ENCODE results near the gene ZDHHC1. TPM values are rescaled to one million over a fixed set of nuclear protein-coding genes. Genes with fewer than 3 reads are reported as not detected.
A peak's percentile ranks its signal among the peaks of the same experiment; 100 is the strongest.

ZDHHC1 gene
- total RNA-seq (under 1 TPM in 4 of 5 donors, not detected in 1; 0.26 to 0.85 (median 0.47) TPM), total RNA-seq (0 to 1.5 (median 0.28) reads per million in 29 experiments)
- total RNA-seq (2013) = 0.18 TPM

GRCh38 chr16:67415872-67416793 is at the start of gene ZDHHC1:
TSS of gene ZDHHC1 (minus strand) at chr16:67416477. CDS start at chr16:67407775, 8,702 bp downstream.
- Histone ChIP-seq H3K27ac (ENCODE audit: low read length) (no peak within 1 kb of the TSS), H3K4me3 (ENCODE audit: control insufficient read depth in 1 of 2, extremely low read depth in 1 of 2, low read length in 1 of 2) (peak within 1 kb of the TSS; percentile 34 to 64), H3K36me3 (ENCODE audit: control insufficient read depth in 2 of 2, extremely low read depth in 1 of 2, insufficient read depth in 1 of 2, low read length in 1 of 2) (no peaks in the 10 kb centered on the region), H3K27me3 (replicated peaks in 1 of 2; ENCODE audit: control insufficient read depth in 2 of 2, extremely low read depth in 1 of 2, insufficient read depth in 2 of 2, low read length in 1 of 2) (peaks cover 0 to 43% of the 10 kb centered on the region in 2 experiments), H3K4me1 (ENCODE audit: control insufficient read depth in 1 of 2, extremely low read depth in 1 of 2, insufficient read depth in 2 of 2, low read length in 2 of 2) (peaks cover 3 to 11% of the 10 kb centered on the region in 2 experiments), H3K9me3 (no peaks in the 10 kb centered on the region)
- CTCF ChIA-PET = no interaction called here
- POLR2A ChIA-PET = interaction anchor here in 1 of 2 donors (0.6 kb wide), 1 partner anchor 512 kb away, joined by 3 read pairs; no protein-coding TSS in a partner anchor
- H3K27me3 Mint-ChIP-seq = peaks cover 31 to 34% of the 10 kb centered on the region in 2 donors
- ATAC-seq (replicated peaks in 1 of 4) (peak; percentile 84 to 90 (median 86)), DNase-seq (peak in 15 of 35 experiments; percentile 15 to 59 (median 38))
- H3K4me3 Mint-ChIP-seq = peak within 1 kb of the TSS; percentile 58 to 83 (median 74)
- 5% methylated on average over 68 of the region's 73 CpGs for WGBS (ENCODE audit: insufficient coverage)
- H3K4me1 Mint-ChIP-seq = peaks cover 6 to 12% (median 11%) of the 10 kb centered on the region in 3 donors
- no peaks in the 10 kb centered on the region for H3K9me3 Mint-ChIP-seq
- H3K36me3 Mint-ChIP-seq = no peaks in the 10 kb centered on the region
- H3K27ac Mint-ChIP-seq = no peak within 1 kb of the TSS

GRCh38 chr16:67464565-67464964 is 48.3 kb upstream of the ZDHHC1 start:
- Mint-ChIP-seq H3K4me1 (peaks cover 32 to 54% (median 50%) of the 10 kb centered on the region in 3 donors), H3K27ac (no peak overlapping the region), H3K27me3 (no peaks in the 10 kb centered on the region), H3K9me3 (no peaks in the 10 kb centered on the region), H3K4me3 (no peak overlapping the region), H3K36me3 (peaks cover 7% of the 10 kb centered on the region)
- 84% methylated on average over 2 of the region's 2 CpGs for WGBS (ENCODE audit: insufficient coverage)
- H3K27ac ChIP-seq (ENCODE audit: low read length) = no peak overlapping the region
- no peaks in the 10 kb centered on the region for H3K9me3 ChIP-seq
- no peaks in the 10 kb centered on the region for H3K27me3 ChIP-seq (replicated peaks in 1 of 2; ENCODE audit: control insufficient read depth in 2 of 2, extremely low read depth in 1 of 2, insufficient read depth in 2 of 2, low read length in 1 of 2)
- ChIA-PET CTCF (no interaction called here), POLR2A (no interaction called here)
- H3K4me1 ChIP-seq (ENCODE audit: control insufficient read depth in 1 of 2, extremely low read depth in 1 of 2, insufficient read depth in 2 of 2, low read length in 2 of 2) = peaks cover 0 to 42% of the 10 kb centered on the region in 2 experiments
- no peak overlapping the region for H3K4me3 ChIP-seq (ENCODE audit: control insufficient read depth in 1 of 2, extremely low read depth in 1 of 2, low read length in 1 of 2)
- no peak for DNase-seq
- peaks cover 3 to 22% of the 10 kb centered on the region in 2 donors for H3K36me3 ChIP-seq (ENCODE audit: control insufficient read depth in 2 of 2, extremely low read depth in 1 of 2, insufficient read depth in 1 of 2, low read length in 1 of 2)
- ATAC-seq (replicated peaks in 1 of 4) = no peak

GRCh38 chr16:67463691-67464090 is 47.4 kb upstream of the ZDHHC1 start:
- Histone ChIP-seq H3K4me1 (ENCODE audit: control insufficient read depth in 1 of 2, extremely low read depth in 1 of 2, insufficient read depth in 2 of 2, low read length in 2 of 2) (peaks cover 0 to 50% of the 10 kb centered on the region in 2 experiments), H3K36me3 (ENCODE audit: control insufficient read depth in 2 of 2, extremely low read depth in 1 of 2, insufficient read depth in 1 of 2, low read length in 1 of 2) (peaks cover 3 to 30% of the 10 kb centered on the region in 2 donors), H3K27me3 (replicated peaks in 1 of 2; ENCODE audit: control insufficient read depth in 2 of 2, extremely low read depth in 1 of 2, insufficient read depth in 2 of 2, low read length in 1 of 2) (no peaks in the 10 kb centered on the region), H3K27ac (ENCODE audit: low read length) (no peak overlapping the region), H3K4me3 (ENCODE audit: control insufficient read depth in 1 of 2, extremely low read depth in 1 of 2, low read length in 1 of 2) (no peak overlapping the region), H3K9me3 (no peaks in the 10 kb centered on the region)
- DNase-seq (no peak), ATAC-seq (replicated peaks in 1 of 4) (no peak)
- peaks cover 9% of the 10 kb centered on the region for H3K36me3 Mint-ChIP-seq
- no peak overlapping the region for H3K27ac Mint-ChIP-seq
- WGBS (ENCODE audit: insufficient coverage) = 95% methylated on average over 4 of the region's 4 CpGs
- ChIA-PET CTCF (interaction anchor here in 1 of 2 donors (0.8 kb wide), 1 partner anchor 12 kb away, joined by 5 read pairs; no protein-coding TSS in a partner anchor), POLR2A (no interaction called here)
- no peak overlapping the region for H3K4me3 Mint-ChIP-seq
- H3K4me1 Mint-ChIP-seq = peaks cover 33 to 57% (median 52%) of the 10 kb centered on the region in 3 donors
- no peaks in the 10 kb centered on the region for H3K27me3 Mint-ChIP-seq
- no peaks in the 10 kb centered on the region for H3K9me3 Mint-ChIP-seq

GRCh38 chr16:67463059-67463458 is 46.8 kb upstream of the ZDHHC1 start:
- Histone ChIP-seq H3K9me3 (no peaks in the 10 kb centered on the region), H3K4me1 (ENCODE audit: control insufficient read depth in 1 of 2, extremely low read depth in 1 of 2, insufficient read depth in 2 of 2, low read length in 2 of 2) (peaks cover 0 to 50% of the 10 kb centered on the region in 2 experiments), H3K27me3 (replicated peaks in 1 of 2; ENCODE audit: control insufficient read depth in 2 of 2, extremely low read depth in 1 of 2, insufficient read depth in 2 of 2, low read length in 1 of 2) (no peaks in the 10 kb centered on the region), H3K27ac (ENCODE audit: low read length) (no peak overlapping the region), H3K4me3 (ENCODE audit: control insufficient read depth in 1 of 2, extremely low read depth in 1 of 2, low read length in 1 of 2) (no peak overlapping the region), H3K36me3 (ENCODE audit: control insufficient read depth in 2 of 2, extremely low read depth in 1 of 2, insufficient read depth in 1 of 2, low read length in 1 of 2) (peaks cover 3 to 30% of the 10 kb centered on the region in 2 donors)
- H3K36me3 Mint-ChIP-seq = peaks cover 12% of the 10 kb centered on the region
- H3K4me1 Mint-ChIP-seq = peaks cover 30 to 54% (median 48%) of the 10 kb centered on the region in 3 donors
- no peaks in the 10 kb centered on the region for H3K9me3 Mint-ChIP-seq
- 100% methylated on average over 2 of the region's 5 CpGs for WGBS (ENCODE audit: insufficient coverage)
- ChIA-PET CTCF (interaction anchor here in 1 of 2 donors (0.6 kb wide), 1 partner anchor 183 kb away, joined by 5 read pairs; no protein-coding TSS in a partner anchor), POLR2A (no interaction called here)
- H3K27ac Mint-ChIP-seq = no peak overlapping the region
- DNase-seq (no peak), ATAC-seq (replicated peaks in 1 of 4) (no peak)
- no peak overlapping the region for H3K4me3 Mint-ChIP-seq
- H3K27me3 Mint-ChIP-seq = no peaks in the 10 kb centered on the region

- ATAC-seq (replicated peaks in 1 of 4) = no peak
- no peaks in the 10 kb centered on the region for H3K27me3 ChIP-seq (replicated peaks in 1 of 2; ENCODE audit: control insufficient read depth in 2 of 2, extremely low read depth in 1 of 2, insufficient read depth in 2 of 2, low read length in 1 of 2)
Observed at GRCh38 chr16:67462279-67462655, 46.0 kb upstream of the ZDHHC1 start.

GRCh38 chr16:67461600-67462278 is 45.5 kb upstream of the ZDHHC1 start:
- ATAC-seq (replicated peaks in 1 of 4) = no peak

More at GRCh38 chr16:67462279-67462655, 46.0 kb upstream of the ZDHHC1 start:
- ChIA-PET POLR2A (interaction anchor here in 1 of 2 donors (0.5 to 0.6 kb wide), 2 partner anchors 12 to 582 kb away, joined by 3 to 4 read pairs; no protein-coding TSS in a partner anchor), CTCF (interaction anchor here (0.5 to 0.7 kb wide), 3 partner anchors 14 to 1662 kb away, joined by 3 to 7 read pairs (median 3); no protein-coding TSS in a partner anchor)
- H3K4me3 Mint-ChIP-seq = no peak overlapping the region
- peaks cover 12% of the 10 kb centered on the region for H3K36me3 Mint-ChIP-seq
- H3K36me3 ChIP-seq (ENCODE audit: control insufficient read depth in 2 of 2, extremely low read depth in 1 of 2, insufficient read depth in 1 of 2, low read length in 1 of 2) = peaks cover 3 to 30% of the 10 kb centered on the region in 2 donors
- no peak overlapping the region for H3K27ac Mint-ChIP-seq
- H3K9me3 ChIP-seq = no peaks in the 10 kb centered on the region
- 100% methylated on average over 3 of the region's 5 CpGs for WGBS (ENCODE audit: insufficient coverage)
- H3K4me1 Mint-ChIP-seq = peaks cover 25 to 48% (median 43%) of the 10 kb centered on the region in 3 donors
- H3K4me3 ChIP-seq (ENCODE audit: control insufficient read depth in 1 of 2, extremely low read depth in 1 of 2, low read length in 1 of 2) = no peak overlapping the region
- no peaks in the 10 kb centered on the region for H3K27me3 Mint-ChIP-seq
- no peak overlapping the region for H3K27ac ChIP-seq (ENCODE audit: low read length)
- DNase-seq = no peak
- H3K4me1 ChIP-seq (ENCODE audit: control insufficient read depth in 1 of 2, extremely low read depth in 1 of 2, insufficient read depth in 2 of 2, low read length in 2 of 2) = peaks cover 0 to 54% of the 10 kb centered on the region in 2 experiments
- H3K9me3 Mint-ChIP-seq = no peaks in the 10 kb centered on the region

More at GRCh38 chr16:67461600-67462278, 45.5 kb upstream of the ZDHHC1 start:
- Mint-ChIP-seq H3K4me3 (no peak overlapping the region), H3K4me1 (peaks cover 25 to 48% (median 45%) of the 10 kb centered on the region in 3 donors), H3K9me3 (no peaks in the 10 kb centered on the region), H3K36me3 (peaks cover 12% of the 10 kb centered on the region), H3K27me3 (no peaks in the 10 kb centered on the region), H3K27ac (no peak overlapping the region)
- 81% methylated on average over 8 of the region's 8 CpGs for WGBS (ENCODE audit: insufficient coverage)
- CTCF ChIA-PET = no interaction called here
- H3K4me3 ChIP-seq (ENCODE audit: control insufficient read depth in 1 of 2, extremely low read depth in 1 of 2, low read length in 1 of 2) = no peak overlapping the region
- DNase-seq = no peak
- H3K27ac ChIP-seq (ENCODE audit: low read length) = no peak overlapping the region
- POLR2A ChIA-PET = no interaction called here
- H3K9me3 ChIP-seq = no peaks in the 10 kb centered on the region
- peaks cover 0 to 57% of the 10 kb centered on the region in 2 experiments for H3K4me1 ChIP-seq (ENCODE audit: control insufficient read depth in 1 of 2, extremely low read depth in 1 of 2, insufficient read depth in 2 of 2, low read length in 2 of 2)
- H3K36me3 ChIP-seq (ENCODE audit: control insufficient read depth in 2 of 2, extremely low read depth in 1 of 2, insufficient read depth in 1 of 2, low read length in 1 of 2) = peaks cover 3 to 30% of the 10 kb centered on the region in 2 donors
- H3K27me3 ChIP-seq (replicated peaks in 1 of 2; ENCODE audit: control insufficient read depth in 2 of 2, extremely low read depth in 1 of 2, insufficient read depth in 2 of 2, low read length in 1 of 2) = no peaks in the 10 kb centered on the region
